ENCODE measurements around the gene DEK.

DEK gene

DNA sequence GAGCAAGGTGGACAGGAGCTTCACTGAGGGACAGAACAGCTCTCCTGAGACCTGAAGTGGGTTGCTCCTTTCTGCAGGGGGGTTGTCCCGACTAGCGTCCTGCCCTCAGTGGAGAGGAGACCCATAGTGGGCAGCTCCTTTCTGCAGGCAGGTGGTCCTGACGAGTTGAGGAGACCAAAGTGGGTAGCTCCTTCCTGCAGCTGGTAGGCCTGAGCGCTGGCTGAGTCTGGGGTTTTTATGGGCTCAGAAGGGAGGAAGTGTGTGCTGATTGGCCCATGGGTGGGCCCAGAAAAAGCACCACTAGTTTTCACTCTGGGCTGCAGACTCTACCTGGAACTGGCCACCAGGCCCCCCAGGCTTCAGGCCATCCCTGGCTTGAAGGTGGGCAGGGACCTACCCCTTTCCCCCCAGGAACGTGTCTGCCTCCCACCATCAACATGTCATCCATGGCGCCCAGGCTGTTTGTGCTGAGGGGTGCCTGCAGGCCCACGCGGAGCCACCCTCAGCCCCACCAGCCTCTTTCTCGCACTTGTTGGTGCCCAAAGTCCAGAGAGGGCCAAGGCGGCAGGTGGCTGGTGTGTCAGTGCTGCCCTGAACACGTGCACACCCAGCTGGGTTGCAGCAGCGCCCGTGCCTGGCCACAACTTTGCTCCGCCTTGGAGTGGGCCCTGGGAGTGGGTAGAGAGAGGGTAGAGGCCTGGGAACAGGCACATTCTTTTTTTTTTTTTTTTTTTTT is 1.6 kb upstream of the DEK start:
- DNase-seq (ENCODE audit: low read depth): no peak

DNA sequence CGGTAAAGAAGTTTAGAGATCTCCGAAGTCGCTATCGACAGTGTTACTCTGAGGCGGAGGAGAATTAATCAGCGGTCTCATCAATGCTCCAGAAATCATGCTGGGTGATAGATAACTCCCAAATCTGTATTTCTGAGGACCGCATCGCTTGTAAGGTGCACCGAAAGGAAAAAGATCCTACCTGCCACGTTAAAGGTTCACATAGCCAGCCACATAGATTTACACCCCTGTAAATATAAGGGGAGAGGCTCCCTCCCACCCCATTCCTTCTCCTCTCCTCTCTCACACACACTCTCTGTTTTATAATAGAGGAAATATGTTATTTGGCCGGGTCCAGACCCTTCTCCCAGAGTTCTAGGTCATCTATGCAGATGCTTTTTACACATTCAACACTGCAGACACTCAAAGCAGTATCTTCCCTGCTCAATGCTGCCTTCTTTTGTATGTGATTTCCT is 620 bp upstream of the DEK start:
- no peak for DNase-seq (ENCODE audit: low read depth)

DNA sequence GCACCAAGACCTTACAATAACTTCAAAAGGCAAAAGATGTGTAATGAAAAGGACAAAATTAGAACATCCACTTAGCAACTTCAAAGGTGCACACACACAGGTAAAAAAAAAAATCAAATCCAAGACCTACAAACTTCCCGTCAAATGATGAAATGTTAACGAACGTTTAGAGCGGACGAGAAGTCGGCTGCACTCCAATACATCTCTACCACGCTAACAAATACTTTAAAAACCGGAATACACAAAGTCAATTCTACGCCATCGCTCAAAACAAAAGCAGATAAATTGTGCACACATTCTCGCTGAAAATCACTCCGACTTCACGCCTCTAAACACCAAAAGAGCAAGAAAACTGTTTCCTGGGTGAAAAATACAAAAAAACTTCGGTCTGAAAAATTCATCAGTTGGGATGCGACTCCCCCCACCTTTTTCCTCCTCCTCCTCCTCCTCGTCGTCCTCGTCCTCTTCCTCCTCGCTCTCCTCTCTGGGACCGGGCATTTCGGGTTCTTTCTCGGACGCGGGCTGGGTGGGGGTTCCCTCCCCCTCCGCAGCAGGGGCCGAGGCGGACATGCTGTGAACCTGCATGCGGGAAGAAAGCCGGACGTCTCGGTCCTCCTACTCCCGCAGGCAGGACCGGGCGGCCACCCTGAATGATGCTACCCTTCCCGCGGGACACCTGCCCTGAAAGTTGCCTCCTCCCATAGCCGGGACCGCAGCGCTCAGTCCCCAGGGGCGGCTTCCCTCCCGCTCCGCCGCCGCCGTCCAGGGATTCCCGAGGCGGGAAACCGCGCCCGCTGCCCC is 712 bp downstream of the DEK start:
- DNase-seq (ENCODE audit: low read depth): no peak

DNA sequence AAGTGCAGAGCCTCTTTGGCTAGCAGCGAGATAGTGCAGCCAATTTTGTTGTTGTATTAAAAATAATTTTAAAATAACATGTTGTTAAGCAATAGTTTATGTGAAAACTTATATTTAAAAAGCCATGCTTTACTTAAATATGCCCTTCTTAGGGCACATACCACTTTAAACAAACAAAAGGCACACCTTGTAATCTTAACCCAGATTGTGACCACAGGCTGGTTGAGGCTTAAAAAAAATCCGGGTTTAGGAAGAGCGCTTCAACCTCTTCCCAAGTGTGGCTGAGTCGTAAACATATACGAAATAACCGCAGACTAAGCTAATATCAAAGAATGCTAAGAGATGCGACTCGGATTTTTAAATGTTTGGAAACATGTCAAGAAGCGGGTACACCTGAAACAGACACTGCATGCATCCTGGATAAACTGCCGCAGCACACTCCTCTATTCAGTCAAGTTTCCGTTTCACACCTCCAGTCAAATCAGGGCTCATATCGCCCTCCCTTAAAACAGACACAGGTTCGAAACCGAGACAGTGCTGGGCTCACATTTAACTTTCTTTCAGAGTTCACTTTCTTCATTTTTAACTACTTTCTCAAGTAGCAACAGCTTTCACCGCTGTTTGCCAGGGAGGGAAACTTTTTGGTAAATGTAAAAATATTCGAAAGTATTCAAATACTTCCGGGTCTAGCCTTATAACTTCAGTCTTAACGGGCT is 1.5 kb downstream of the DEK start:
- no peak for DNase-seq (ENCODE audit: low read depth)

DNA sequence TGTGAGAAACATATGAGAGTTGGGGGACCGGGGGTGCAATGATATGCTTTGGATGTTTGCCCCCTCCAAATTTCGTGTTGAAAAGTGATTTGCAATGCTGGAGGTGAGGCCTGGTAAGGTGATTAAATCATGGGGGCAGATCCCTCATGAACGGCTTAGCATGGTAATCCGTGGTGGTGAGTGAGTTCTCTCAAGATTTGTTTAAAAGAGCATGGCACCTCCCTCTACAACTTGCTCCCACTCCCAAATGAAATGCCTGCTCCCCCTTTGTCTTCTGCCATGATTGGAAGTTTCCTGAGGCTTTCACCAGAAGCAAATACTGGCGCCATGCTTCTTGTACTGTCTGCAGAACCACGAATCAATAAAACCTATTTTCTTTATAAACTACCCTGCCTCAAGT is 2.5 kb downstream of the DEK start:
- DNase-seq (ENCODE audit: low read depth): no peak

DNA sequence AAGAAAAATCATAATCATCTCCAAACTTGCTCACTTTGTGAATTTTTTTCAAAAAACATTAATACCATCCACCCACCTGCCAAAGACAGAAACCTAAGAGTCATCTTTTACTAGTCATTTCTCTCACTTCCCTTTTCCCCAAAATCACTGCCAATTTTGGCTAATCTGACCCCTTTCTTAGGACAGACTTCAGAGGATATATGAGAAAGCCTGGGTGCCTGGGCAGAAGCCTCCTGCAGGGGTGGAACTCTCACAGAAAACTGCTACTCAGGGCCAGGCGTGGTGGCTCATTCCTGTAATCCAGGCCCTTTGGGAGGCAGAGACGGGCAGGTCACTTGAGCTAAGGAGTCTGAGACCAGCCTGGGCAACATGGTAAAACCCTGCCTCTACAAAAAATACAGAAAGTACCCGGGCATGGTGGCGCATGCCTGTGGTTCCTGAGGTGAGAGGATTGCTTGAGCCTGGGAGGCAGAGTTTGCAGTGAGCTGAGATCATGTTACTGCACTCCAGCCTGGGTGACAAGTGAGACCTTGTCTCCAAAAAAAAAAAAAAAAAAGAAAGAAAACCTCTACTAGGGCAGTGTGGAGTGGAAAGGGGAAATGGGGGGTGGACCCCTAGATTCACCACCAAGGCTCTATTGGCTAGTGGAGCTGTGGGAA is 3.8 kb downstream of the DEK start:
- DNase-seq (ENCODE audit: low read depth): no peak

DNA sequence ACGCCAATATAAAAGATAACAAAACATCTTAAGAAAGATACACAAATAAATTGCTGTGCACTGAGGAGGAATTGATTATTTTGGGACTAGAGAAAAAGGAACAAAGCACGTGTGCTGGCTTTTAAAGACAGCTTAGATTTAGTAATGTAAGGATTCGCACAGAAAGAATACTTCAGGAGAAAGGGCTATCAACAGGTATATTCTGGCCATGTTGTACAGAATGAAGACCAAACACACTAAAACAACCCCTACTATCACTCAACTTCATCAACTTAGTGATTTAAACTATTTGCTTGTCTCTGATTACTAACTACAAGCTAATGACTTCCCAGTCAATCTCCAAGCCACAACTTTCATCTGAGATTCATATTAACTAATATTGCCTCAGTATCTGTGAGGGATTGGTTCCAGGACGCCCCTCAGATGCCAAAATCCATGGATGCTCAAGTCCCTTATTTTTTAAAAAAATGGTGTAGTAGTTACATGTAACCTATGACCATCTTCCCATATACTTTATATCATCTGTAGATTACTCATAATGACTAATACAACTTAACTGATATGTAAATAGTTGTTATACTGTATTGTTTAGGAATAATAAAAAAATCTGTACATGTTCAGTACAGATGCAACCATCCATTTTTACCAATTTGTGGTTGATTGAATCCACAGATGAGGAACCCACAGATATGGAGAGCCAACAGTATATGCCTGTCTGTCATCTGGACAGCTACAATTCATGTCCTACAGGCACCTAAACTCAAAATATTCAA is 4.5 kb downstream of the DEK start:
- DNase-seq (ENCODE audit: low read depth): no peak

DNA sequence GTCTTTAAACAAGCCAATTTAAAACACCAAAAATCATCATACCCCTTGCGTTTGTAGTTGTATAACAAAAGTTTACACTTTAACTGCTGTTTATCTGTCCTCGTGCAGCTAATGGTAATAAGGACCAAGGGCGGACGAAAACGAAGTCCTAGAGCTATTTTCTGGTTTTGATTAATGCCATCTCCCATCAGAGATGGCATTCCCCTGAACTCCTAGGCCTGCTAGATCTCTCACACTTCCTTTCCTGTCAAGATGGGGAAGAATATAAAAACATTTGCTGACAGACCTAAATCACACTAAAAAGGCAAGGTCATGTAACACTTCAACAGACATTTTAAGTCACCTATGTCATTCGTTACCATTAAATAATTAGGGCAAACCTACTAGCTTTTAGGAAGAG is 9.5 kb downstream of the DEK start:
- DNase-seq (ENCODE audit: low read depth): no peak

DNA sequence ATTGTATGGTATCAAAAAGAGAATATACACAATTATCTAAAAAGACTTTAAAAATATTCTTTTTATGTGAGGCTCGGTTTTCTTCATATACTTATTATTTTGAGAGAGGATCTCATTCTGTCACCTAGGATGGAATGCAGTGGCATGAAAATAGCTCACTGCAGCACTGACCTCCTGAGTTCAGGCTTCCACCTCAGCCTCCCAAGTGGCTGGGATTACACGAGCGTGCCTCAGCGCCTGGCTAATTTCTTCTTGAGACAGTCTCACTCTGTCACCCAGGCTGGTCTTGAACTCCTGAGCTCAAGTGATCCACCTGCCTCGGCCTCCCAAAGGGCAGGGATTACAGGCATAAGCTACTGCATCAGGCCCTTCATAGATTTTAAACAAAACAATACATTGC is 10.7 kb downstream of the DEK start:
- DNase-seq (ENCODE audit: low read depth): no peak

DNA sequence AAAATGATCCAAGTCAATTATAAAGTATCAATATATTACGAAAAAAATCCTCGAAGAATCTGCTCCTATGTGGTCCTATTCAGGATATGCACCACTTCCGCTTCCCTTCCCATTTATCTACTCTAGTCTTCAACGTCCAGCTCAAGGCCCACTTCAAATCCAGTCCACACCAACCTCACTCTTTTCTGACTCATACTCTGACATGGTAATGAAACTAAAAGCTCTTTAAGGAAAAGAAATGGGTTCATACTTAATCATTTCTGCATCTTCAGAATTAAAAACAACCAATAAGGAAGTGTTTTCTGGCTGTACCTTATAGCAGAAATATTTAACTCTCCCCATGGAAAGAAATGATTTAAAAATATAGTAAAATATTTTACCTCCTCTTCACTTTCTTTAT is 15.1 kb downstream of the DEK start:
- DNase-seq (ENCODE audit: low read depth): no peak

DNA sequence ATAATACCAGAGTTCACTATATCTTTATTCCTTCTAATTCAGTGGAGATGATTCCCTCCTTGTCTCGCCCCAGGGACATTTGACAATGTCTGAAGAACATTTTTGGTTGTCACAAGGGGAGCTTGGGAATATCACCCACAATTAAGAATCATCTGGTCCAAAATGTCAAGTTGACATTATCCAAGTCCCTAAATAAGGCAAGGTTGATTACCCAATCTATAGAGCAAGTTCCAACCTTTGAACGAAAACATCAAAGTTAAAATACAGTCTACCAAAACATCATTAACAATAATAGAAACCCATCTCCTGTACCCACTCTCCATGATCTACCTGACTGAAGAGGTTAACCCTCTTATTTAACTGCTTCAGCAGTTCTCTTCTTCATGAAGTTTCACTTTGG is 15.6 kb downstream of the DEK start:
- DNase-seq (ENCODE audit: low read depth): no peak

DNA sequence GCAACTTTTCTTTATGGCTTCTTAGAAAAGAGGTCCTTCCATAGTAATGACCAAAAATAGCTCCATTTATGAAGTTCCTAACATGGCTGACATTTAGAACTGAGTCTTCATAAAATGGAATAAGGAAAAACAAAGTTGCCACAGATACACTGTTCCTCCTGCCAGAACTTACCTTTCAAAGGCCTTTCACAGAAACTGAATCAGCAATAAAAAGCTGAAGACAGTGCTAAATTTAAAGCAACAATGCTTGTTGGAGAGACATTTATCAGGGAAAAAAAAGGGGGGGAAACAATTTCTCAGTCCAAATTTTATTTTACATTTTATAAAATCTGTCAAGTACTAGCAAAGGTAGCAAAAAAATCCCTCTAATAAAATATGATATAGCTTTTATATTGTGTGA is 17.3 kb downstream of the DEK start:
- DNase-seq (ENCODE audit: low read depth): no peak

DNA sequence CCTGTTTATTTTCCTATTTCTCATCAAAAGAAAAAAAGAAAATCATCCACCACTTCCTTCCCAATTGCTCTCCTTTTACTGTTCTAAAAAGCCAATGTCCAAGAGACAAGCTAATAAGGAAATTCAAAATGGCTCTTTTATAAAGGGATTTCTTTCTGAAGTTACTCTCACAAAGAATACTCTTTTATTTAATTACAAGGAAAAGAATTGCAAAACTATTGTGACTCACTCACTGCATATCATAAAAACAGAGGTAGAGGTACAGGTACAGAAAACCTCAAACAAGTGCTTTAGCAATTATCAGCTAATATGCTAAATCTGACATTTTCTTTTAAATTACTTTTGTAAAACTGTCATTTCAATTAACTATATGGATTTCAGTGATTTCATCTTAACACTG is 18.1 kb downstream of the DEK start:
- DNase-seq (ENCODE audit: low read depth): no peak

DNA sequence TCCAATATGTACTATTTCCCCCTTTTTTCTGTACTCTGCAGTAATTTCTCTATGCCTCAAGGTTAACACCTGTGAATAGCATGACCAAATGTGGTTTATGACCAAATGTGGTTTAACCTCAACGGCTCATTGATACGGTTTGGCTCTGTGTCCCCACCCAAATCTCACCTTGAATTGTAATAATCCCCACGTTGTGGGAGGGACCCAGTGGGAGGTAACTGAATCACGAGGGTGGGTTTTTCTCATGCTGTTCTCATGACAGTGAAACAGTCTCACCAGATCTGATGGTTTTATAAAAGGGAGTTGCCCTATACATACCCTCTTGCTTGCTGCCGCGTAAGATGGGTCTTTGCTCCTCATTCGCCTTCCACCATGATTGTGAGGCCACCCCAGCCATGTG is 18.7 kb downstream of the DEK start:
- no peak for DNase-seq (ENCODE audit: low read depth)

DNA sequence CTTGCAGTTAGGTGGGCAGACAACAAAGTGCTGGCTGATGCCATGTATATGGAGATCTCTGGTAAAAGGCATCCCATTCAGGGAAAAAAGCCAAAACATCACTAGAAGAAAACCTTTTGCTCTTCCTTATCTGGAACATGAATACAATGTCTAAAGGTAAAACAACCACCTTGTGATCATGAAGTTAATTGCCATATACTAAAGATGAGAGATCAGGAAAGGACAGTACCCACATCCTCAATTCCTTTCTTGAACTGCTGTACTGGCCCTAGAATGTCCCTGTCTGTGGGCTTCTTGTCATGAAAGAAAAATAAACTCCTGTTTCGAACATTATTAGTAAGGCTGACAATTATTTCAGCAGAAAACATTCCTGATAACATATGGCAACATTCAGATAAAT is 19.3 kb downstream of the DEK start:
- DNase-seq (ENCODE audit: low read depth): no peak

DNA sequence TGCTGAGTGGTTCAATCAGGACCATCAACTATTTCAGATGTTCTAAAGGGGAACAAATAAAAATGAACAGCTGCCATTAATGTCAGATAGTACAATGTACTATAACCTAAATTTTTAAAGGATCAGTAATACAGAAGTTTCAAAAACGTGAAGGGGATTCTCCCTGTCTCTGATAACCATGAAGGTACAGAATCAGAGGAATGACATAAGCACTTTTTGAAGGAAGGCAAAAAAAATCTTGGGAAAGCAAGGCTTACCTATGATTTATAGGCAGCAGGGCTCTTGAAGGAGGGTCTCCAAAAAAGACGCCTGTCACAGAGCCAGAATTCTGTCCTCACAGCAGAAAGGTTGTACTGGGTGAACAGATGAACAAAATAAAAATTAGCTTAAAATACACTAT is 20.1 kb downstream of the DEK start:
- no peak for DNase-seq (ENCODE audit: low read depth)

DNA sequence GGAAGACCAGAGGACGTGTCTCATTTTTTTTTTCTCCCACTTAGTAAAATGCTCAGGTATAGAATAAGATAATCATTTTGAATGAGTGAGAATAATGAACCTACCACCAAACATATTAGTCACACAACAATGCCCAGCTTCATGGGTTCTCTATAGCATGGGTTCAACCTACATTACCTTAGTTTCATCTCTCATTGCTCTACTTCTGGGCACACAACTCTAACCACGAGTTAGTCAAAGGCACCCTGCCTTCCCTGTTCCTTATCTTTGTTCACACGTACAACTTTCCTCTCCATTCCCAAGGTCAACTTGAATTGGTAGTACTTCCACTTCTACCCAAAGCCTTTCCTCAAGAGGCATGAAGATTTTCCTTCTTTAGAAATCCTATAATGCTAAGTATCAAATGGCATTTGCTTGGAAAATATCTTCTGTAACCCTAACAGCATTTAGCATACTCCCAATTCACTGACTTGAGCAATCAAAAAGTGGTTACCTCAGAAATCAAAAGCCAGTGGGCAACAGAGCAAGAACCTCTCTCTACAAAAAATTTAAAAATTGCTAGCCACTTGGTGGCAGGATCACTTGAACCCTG is 20.9 kb downstream of the DEK start:
- DNase-seq (ENCODE audit: low read depth): no peak

DNA sequence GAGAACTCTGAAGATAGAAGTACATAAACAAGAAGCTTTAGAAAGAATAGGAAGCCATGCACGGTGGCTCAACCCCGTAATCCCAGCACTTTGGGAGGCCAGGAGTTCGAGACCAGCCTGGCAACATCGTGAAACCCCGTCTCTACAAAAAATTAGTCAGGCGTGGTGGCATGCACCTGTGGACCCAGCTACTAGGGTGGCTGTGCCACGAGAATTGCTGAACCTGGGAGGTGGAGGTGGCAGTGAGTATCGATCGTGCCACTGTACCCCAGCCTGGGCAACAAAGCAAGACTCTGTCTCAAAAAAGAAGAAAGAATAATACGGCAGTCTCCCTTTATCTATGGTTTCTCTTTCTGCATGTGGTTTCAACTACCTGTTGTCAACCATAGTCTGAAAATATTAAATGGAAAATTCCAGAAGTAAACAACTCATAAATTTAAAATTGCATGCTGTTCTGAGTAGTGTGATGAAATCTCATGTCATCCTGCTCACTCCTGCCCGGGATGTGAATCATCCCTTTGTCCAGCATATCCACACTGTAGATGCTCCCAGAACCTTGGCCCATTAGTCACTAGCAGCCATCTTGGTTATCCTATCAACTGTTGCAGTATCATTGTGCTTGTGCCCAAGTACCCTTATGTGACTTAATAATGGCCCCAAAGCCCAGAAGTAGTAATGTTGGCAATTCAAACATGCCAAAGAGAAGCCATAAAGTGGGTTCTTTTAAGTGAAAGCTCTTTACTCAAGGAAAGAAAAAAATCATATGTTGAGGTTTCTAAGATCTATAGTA is 22.1 kb downstream of the DEK start:
- DNase-seq (ENCODE audit: low read depth): no peak

DNA sequence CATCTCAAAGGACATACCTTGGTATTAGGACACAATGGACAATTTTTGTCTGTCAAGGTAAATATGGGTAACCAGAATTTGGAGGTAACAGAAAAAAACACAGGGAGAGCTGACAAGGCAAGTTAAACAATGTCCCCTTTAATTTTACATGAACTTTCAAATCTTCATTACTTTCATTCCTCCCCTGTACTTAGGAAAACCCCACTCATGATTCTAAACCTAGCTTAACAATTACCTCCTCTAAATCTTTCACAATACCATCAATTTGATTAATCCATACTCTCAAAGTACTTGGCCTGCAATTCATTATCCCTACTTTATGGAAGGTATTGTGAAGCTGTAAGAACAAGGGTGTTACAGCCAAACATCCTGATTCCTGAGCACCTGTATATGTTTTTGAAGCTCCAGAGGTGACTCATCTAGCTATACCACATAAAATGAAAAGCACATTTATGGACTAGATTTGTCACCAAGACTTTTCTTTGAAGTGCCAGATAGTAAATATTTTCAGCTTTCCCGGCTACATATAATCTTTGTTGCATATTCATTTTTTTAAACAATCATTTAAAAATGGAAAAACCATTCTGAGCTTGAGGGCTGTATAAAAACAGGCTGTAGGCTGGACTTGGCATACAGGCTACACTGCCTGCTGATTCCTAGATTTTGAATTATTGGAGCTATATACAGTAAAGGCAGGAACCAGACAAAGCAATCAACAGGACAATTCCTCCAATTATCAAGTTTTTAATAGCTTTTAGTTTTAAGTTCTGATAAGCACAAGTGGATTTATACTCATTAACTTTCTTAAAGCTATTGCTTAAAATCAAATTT is 22.9 kb downstream of the DEK start:
- no peak for DNase-seq (ENCODE audit: low read depth)

DNA sequence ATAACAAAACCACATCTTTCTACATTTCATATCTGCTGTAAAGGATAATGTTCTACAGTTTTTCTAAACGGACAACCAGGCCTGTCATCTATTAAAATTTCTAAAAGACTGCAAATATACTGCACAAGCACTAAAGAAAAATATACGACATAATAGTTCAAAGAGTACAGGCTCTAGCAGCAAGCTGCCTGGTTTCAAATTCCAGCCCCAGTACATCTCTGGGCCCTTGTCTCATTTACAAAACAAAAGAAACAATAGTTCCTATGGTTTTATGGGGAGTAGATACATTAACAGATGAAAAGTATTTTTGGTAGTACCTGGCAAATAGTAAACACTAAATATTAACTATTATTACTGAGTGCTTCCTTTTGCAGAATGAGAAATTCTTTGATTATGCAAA is 24.1 kb downstream of the DEK start:
- no peak for DNase-seq (ENCODE audit: low read depth)

All from CMK (cell line).